PFSK-1 (cell line): Measurements from ENCODE around the gene IGF2BP1.

Experiments
- FOXP2 ChIP-seq: optimal IDR thresholded peaks from 2 replicates; pipeline ENCODE3; 2011; ENCODE audit warnings: borderline replicate concordance, control low read depth, inconsistent platforms; ENCODE audit not compliant: insufficient read depth; ENCODE audit errors: extremely low read length, extremely low read depth
- POLR2AphosphoS5 ChIP-seq: IDR thresholded peaks from 2 replicates; pipeline ENCODE4 v1.6.1; 2012; ENCODE audit warnings: low read depth, mild to moderate bottlenecking, control low read depth, low read length, moderate library complexity
- REST ChIP-seq, 2 experiments: IDR thresholded peaks; 2 replicates each; pipeline versions ENCODE4 v1.6.1 to v1.8.0; 2011 to 2012; ENCODE audit warnings: low read depth in 2 of 2, low read length in 2 of 2, control low read depth in 1 of 2, inconsistent platforms in 1 of 2, mild to moderate bottlenecking in 1 of 2, moderate library complexity in 1 of 2; ENCODE audit not compliant: insufficient read depth in 1 of 2
- TAF1 ChIP-seq: IDR thresholded peaks from 2 replicates; pipeline ENCODE4 v1.6.1; 2012; ENCODE audit warnings: low read length, control low read depth, borderline replicate concordance; ENCODE audit not compliant: insufficient read depth

GRCh38 chr17:49061524-49061943 lies 64.3 kb downstream of the IGF2BP1 start:
- TF ChIP-seq POLR2AphosphoS5 (no peak), TAF1 (no peak), REST (IDR thresholded peaks at IDR 0.05; ENCODE audit: insufficient read depth in 1 of 2, low read depth in 2 of 2, low read length in 2 of 2) (no peak), FOXP2 (no peak)
